Upper lobe of left lung (tissue), 4 donors: Measurements from ENCODE around the gene CREBL2.

Experiments used
- EP300 ChIP-seq, 4 donors: sonication (generic); formaldehyde crosslinking; IDR thresholded peaks; one replicate each; pipeline ENCODE4 v1.5.1; 2017; ENCODE audit warnings: antibody characterized with exemption in 4 of 4, control low read depth in 2 of 4
- POLR2A ChIP-seq, 4 donors: fragments of 450-650 bp; IDR thresholded peaks; one replicate each; pipeline ENCODE4 v1.5.1; 2016 to 2017; ENCODE audit warnings: antibody characterized with exemption in 4 of 4, mild to moderate bottlenecking in 2 of 4
- POLR2AphosphoS5 ChIP-seq, 2 donors: sonication (generic); formaldehyde crosslinking; IDR thresholded peaks; one replicate each; pipeline ENCODE4 v1.5.1; 2017; ENCODE audit warnings: antibody characterized with exemption in 2 of 2
- TF ChIP-seq, protein P1 (sequence below), 6 experiments: fragments of 450-650 bp in 4 of 6; fragments of 200-600 bp in 2 of 6; sonication (generic) in 2 of 6; IDR thresholded peaks; one replicate each; pipeline ENCODE4 v1.5.1; 2016 to 2019; ENCODE audit warnings: antibody characterized with exemption in 6 of 6

DNA sequence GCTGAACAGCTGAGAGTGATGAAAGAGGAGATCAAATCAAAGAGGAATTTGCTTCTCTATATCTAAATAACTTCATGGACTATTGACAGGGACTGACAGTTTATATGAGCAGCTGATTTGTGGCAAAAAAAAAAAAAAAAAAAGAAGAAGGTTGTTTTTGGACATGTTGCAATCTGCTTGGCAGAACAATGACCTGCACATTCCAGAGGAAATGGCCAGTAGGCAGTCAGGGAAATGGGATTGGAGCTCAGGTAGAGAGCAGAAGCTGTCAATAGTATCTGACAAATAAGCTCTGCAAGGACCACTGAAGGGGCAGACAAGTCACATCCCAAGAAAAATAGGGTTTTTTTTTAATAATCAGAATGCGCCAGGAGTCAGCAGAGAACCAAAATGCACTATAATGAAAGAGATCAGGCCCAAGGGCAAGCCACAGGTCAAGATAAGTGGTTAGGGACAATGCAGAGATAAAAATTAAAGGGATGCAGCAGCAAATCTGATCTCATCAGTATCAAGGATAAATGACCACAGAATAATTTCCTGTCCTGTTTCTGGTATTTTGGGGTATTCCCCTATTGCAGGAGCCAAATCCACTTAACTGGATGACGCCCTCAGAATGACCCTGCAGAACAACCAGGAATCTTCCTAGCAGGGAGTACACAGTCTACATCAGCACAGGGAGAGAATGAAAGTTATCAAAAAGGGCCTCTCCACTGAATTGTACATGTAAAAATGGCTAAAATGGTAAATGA is 26.4 kb upstream of the CREBL2 start:
- TF ChIP-seq, protein P1, sequence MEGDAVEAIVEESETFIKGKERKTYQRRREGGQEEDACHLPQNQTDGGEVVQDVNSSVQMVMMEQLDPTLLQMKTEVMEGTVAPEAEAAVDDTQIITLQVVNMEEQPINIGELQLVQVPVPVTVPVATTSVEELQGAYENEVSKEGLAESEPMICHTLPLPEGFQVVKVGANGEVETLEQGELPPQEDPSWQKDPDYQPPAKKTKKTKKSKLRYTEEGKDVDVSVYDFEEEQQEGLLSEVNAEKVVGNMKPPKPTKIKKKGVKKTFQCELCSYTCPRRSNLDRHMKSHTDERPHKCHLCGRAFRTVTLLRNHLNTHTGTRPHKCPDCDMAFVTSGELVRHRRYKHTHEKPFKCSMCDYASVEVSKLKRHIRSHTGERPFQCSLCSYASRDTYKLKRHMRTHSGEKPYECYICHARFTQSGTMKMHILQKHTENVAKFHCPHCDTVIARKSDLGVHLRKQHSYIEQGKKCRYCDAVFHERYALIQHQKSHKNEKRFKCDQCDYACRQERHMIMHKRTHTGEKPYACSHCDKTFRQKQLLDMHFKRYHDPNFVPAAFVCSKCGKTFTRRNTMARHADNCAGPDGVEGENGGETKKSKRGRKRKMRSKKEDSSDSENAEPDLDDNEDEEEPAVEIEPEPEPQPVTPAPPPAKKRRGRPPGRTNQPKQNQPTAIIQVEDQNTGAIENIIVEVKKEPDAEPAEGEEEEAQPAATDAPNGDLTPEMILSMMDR (IDR thresholded peaks at IDR 0.05): no peak
- TF ChIP-seq POLR2AphosphoS5 (IDR thresholded peaks at IDR 0.05): no peak
- no peak for TF ChIP-seq EP300 (IDR thresholded peaks at IDR 0.05)
- TF ChIP-seq POLR2A (IDR thresholded peaks at IDR 0.05): no peak
